GM18517 (cell line): ENCODE data around the gene SPATS2.
A peak's percentile ranks its signal among the peaks of the same experiment; 100 is the strongest.
"Not testable (repeated sequence)": the region's sequence is repeated elsewhere in the genome, so short reads cannot be mapped to it uniquely, and the experiment has no call there.

ENCODE experiments used
- ATAC-seq: cut with Tn5 transposase; IDR thresholded peaks from one replicate; pipeline ENCODE4 v1.9.1; 2021; ENCODE audit warnings: mild to moderate bottlenecking, moderate library complexity; ENCODE audit not compliant: unreplicated experiment

The SPATS2 gene

GRCh38 chr12:49349266-49349665 is 18.0 kb upstream of the SPATS2 start:
- no peak for ATAC-seq

- ATAC-seq = no peak
Observed at GRCh38 chr12:49352351-49352750, 14.9 kb upstream of the SPATS2 start.

GRCh38 chr12:49355913-49356312 is 11.3 kb upstream of the SPATS2 start:
- ATAC-seq = no peak

- ATAC-seq = no peak
Observed at GRCh38 chr12:49357103-49357678, 10.1 kb upstream of the SPATS2 start.

GRCh38 chr12:49358483-49359141 is 8.7 kb upstream of the SPATS2 start:
- ATAC-seq = no peak

GRCh38 chr12:49359671-49360070 is 7.6 kb upstream of the SPATS2 start:
- ATAC-seq = no peak

GRCh38 chr12:49362077-49362476 is 5.2 kb upstream of the SPATS2 start:
- ATAC-seq = no peak

GRCh38 chr12:49364989-49365388 is 2.3 kb upstream of the SPATS2 start:
- ATAC-seq = no peak

- ATAC-seq = no peak
Observed at GRCh38 chr12:49365542-49365941, 1.7 kb upstream of the SPATS2 start.

GRCh38 chr12:49366096-49366651 is 1.1 kb upstream of the SPATS2 start:
- no peak for ATAC-seq

GRCh38 chr12:49366652-49367380 is 446 bp upstream of the SPATS2 start:
- peak; percentile 50 for ATAC-seq

GRCh38 chr12:49368240-49368600 is 958 bp downstream of the SPATS2 start:
- no peak for ATAC-seq

GRCh38 chr12:49369411-49370145 is 2.3 kb downstream of the SPATS2 start:
- peak; percentile 52 for ATAC-seq

- ATAC-seq = no peak
Observed at GRCh38 chr12:49370539-49370938, 3.3 kb downstream of the SPATS2 start.

- no peak for ATAC-seq
Observed at GRCh38 chr12:49375406-49375805, 8.1 kb downstream of the SPATS2 start.

GRCh38 chr12:49377386-49377785 is 10.1 kb downstream of the SPATS2 start:
- ATAC-seq = no peak

GRCh38 chr12:49380184-49380583 is 12.9 kb downstream of the SPATS2 start:
- not testable (repeated sequence) for ATAC-seq

- no peak for ATAC-seq
Observed at GRCh38 chr12:49388682-49389386, 21.6 kb downstream of the SPATS2 start.

GRCh38 chr12:49389387-49389703 is 22.1 kb downstream of the SPATS2 start:
- no peak for ATAC-seq

GRCh38 chr12:49397000-49397399 is 29.7 kb downstream of the SPATS2 start:
- no peak for ATAC-seq

GRCh38 chr12:49400304-49400703 is 33.0 kb downstream of the SPATS2 start:
- no peak for ATAC-seq
